ENCODE data around the gene ATAD3B. TPM values are rescaled to one million over a fixed set of nuclear protein-coding genes. Genes with fewer than 3 reads are reported as not detected.

Gene ATAD3B
- total and polyA plus RNA-seq, 2 of the 13 experiments (the other 11 are each of a cell fraction or from before 2014, with no cell fraction given): 9.6 to 31.1 TPM

- no peak for TF ChIP-seq FOXA1 (IDR thresholded peaks at IDR 0.05)
- TF ChIP-seq FOXA1 (CRISPR knock-in tag; IDR thresholded peaks at IDR 0.05): no peak; the same call in 1 of the 2 replicates
- TF ChIP-seq HIVEP1 (CRISPR knock-in tag; IDR thresholded peaks at IDR 0.05): peak; percentile 99
- TF ChIP-seq, protein P1, sequence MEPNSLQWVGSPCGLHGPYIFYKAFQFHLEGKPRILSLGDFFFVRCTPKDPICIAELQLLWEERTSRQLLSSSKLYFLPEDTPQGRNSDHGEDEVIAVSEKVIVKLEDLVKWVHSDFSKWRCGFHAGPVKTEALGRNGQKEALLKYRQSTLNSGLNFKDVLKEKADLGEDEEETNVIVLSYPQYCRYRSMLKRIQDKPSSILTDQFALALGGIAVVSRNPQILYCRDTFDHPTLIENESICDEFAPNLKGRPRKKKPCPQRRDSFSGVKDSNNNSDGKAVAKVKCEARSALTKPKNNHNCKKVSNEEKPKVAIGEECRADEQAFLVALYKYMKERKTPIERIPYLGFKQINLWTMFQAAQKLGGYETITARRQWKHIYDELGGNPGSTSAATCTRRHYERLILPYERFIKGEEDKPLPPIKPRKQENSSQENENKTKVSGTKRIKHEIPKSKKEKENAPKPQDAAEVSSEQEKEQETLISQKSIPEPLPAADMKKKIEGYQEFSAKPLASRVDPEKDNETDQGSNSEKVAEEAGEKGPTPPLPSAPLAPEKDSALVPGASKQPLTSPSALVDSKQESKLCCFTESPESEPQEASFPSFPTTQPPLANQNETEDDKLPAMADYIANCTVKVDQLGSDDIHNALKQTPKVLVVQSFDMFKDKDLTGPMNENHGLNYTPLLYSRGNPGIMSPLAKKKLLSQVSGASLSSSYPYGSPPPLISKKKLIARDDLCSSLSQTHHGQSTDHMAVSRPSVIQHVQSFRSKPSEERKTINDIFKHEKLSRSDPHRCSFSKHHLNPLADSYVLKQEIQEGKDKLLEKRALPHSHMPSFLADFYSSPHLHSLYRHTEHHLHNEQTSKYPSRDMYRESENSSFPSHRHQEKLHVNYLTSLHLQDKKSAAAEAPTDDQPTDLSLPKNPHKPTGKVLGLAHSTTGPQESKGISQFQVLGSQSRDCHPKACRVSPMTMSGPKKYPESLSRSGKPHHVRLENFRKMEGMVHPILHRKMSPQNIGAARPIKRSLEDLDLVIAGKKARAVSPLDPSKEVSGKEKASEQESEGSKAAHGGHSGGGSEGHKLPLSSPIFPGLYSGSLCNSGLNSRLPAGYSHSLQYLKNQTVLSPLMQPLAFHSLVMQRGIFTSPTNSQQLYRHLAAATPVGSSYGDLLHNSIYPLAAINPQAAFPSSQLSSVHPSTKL (CRISPR knock-in tag; IDR thresholded peaks at IDR 0.05): peak; percentile 85
- TF ChIP-seq SALL2 (CRISPR knock-in tag; IDR thresholded peaks at IDR 0.05): no peak
- no peak; the same call in 1 of the 2 replicates for TF ChIP-seq ZNF230 (CRISPR knock-in tag; IDR thresholded peaks at IDR 0.05)
- TF ChIP-seq ZBTB7A (CRISPR knock-in tag; IDR thresholded peaks at IDR 0.05): no peak; the same call in 1 of the 2 replicates
- TF ChIP-seq RXRA (CRISPR knock-in tag; IDR thresholded peaks at IDR 0.05): peak; percentile 99
- peak; percentile 91 for TF ChIP-seq ZNF614 (CRISPR knock-in tag; IDR thresholded peaks at IDR 0.05; ENCODE audit: borderline replicate concordance)
- TF ChIP-seq ZNF121 (CRISPR knock-in tag; IDR thresholded peaks at IDR 0.05): peak; percentile 61; the same call in 1 of the 2 replicates
- peak; percentile 14; the same call in 1 of the 2 replicates for TF ChIP-seq ZNF275 (CRISPR knock-in tag; IDR thresholded peaks at IDR 0.05; ENCODE audit: borderline replicate concordance)
- TF ChIP-seq SCMH1 (CRISPR knock-in tag; IDR thresholded peaks at IDR 0.05; ENCODE audit: borderline replicate concordance): no peak
- no peak for TF ChIP-seq ZNF567 (CRISPR knock-in tag; IDR thresholded peaks at IDR 0.05; ENCODE audit: borderline replicate concordance)
- TF ChIP-seq ZSCAN30 (CRISPR knock-in tag; IDR thresholded peaks at IDR 0.05): peak; percentile 75; the same call in 1 of the 2 replicates
- no peak for TF ChIP-seq ZNF484 (CRISPR knock-in tag; IDR thresholded peaks at IDR 0.05; ENCODE audit: borderline replicate concordance, low read depth)
- peak; percentile 77 for TF ChIP-seq ZBTB7B (CRISPR knock-in tag; IDR thresholded peaks at IDR 0.05)
- no peak for TF ChIP-seq GATA4 (IDR thresholded peaks at IDR 0.05; ENCODE audit: borderline replicate concordance, low read depth)
- 0 out of 2 replicates have a peak, but pooled peaks have one; percentile 7 for TF ChIP-seq ZNF180 (CRISPR knock-in tag; IDR thresholded peaks at IDR 0.05; ENCODE audit: borderline replicate concordance, low read depth)
- no peak for TF ChIP-seq CBX1 (IDR thresholded peaks at IDR 0.05; ENCODE audit: low read depth)
- TF ChIP-seq ZSCAN31 (CRISPR knock-in tag; IDR thresholded peaks at IDR 0.05; ENCODE audit: low read depth): peak; percentile 79
- peak; percentile 82 for TF ChIP-seq TFE3 (CRISPR knock-in tag; IDR thresholded peaks at IDR 0.05)
- TF ChIP-seq ZNF619 (CRISPR knock-in tag; IDR thresholded peaks at IDR 0.05): no peak; the same call in 1 of the 2 replicates
- no peak for TF ChIP-seq ZNF841 (CRISPR knock-in tag; IDR thresholded peaks at IDR 0.05; ENCODE audit: borderline replicate concordance)
- peak; percentile 94; the same call in 1 of the 2 replicates for TF ChIP-seq KDM3A (CRISPR knock-in tag; IDR thresholded peaks at IDR 0.05; ENCODE audit: low read depth)
- peak; percentile 84; the same call in 1 of the 2 replicates for TF ChIP-seq HMG20B (CRISPR knock-in tag; conservative IDR thresholded peaks at IDR 0.05)
Observed at GRCh38 chr1:1432951-1433803, 38.4 kb upstream of the ATAD3B start (continued).
